Measurements from ENCODE around the gene TC2N. TPM values are rescaled to one million over a fixed set of nuclear protein-coding genes. Genes with fewer than 3 reads are reported as not detected.
"Not testable (repeated sequence)": the region's sequence is repeated elsewhere in the genome, so short reads cannot be mapped to it uniquely, and the experiment has no call there.

TC2N gene
- total RNA-seq, 1 donor = 1.3 TPM

- TF ChIP-seq CTCF (IDR thresholded peaks at IDR 0.05; ENCODE audit: insufficient read depth, low read depth, low read length) = no peak
- H3K4me3 ChIP-seq (ENCODE audit: low read depth, low read length) = no peak overlapping the region
- DNase-seq (ENCODE audit: low read depth) = no peak
Observed at GRCh38 chr14:91904483-91904882, 37.1 kb upstream of the TC2N start.

GRCh38 chr14:91903070-91903469 lies 35.7 kb upstream of the TC2N start:
- no peak overlapping the region for H3K4me3 ChIP-seq (ENCODE audit: low read depth, low read length)
- DNase-seq (ENCODE audit: low read depth) = no peak

GRCh38 chr14:91902336-91902735 lies 35.0 kb upstream of the TC2N start:
- H3K4me3 ChIP-seq (ENCODE audit: low read depth, low read length) = no peak overlapping the region
- DNase-seq (ENCODE audit: low read depth) = no peak
- no peak for TF ChIP-seq CTCF (IDR thresholded peaks at IDR 0.05; ENCODE audit: insufficient read depth, low read depth, low read length)

More at GRCh38 chr14:91903070-91903469, 35.7 kb upstream of the TC2N start:
- TF ChIP-seq CTCF (IDR thresholded peaks at IDR 0.05; ENCODE audit: insufficient read depth, low read depth, low read length) = no peak

- TF ChIP-seq CTCF (IDR thresholded peaks at IDR 0.05; ENCODE audit: insufficient read depth, low read depth, low read length) = no peak
- DNase-seq (ENCODE audit: low read depth) = peak; percentile 73
- H3K4me3 ChIP-seq (ENCODE audit: low read depth, low read length) = no peak overlapping the region
Observed at GRCh38 chr14:91901449-91902226, 34.3 kb upstream of the TC2N start.

- DNase-seq (ENCODE audit: low read depth) = peak; percentile 15
- TF ChIP-seq CTCF (IDR thresholded peaks at IDR 0.05; ENCODE audit: insufficient read depth, low read depth, low read length) = no peak
- no peak overlapping the region for H3K4me3 ChIP-seq (ENCODE audit: low read depth, low read length)
Observed at GRCh38 chr14:91899806-91900205, 32.5 kb upstream of the TC2N start.

GRCh38 chr14:91899213-91899612 lies 31.9 kb upstream of the TC2N start:
- DNase-seq (ENCODE audit: low read depth) = no peak
- no peak overlapping the region for H3K4me3 ChIP-seq (ENCODE audit: low read depth, low read length)
- TF ChIP-seq CTCF (IDR thresholded peaks at IDR 0.05; ENCODE audit: insufficient read depth, low read depth, low read length) = no peak

GRCh38 chr14:91898372-91898771 lies 31.0 kb upstream of the TC2N start:
- TF ChIP-seq CTCF (IDR thresholded peaks at IDR 0.05; ENCODE audit: insufficient read depth, low read depth, low read length) = no peak
- H3K4me3 ChIP-seq (ENCODE audit: low read depth, low read length) = no peak overlapping the region
- DNase-seq (ENCODE audit: low read depth) = no peak

- not testable (repeated sequence) for H3K4me3 ChIP-seq (ENCODE audit: low read depth, low read length); DNase-seq (ENCODE audit: low read depth)
Observed at GRCh38 chr14:91897716-91898115, 30.4 kb upstream of the TC2N start.

All from fibroblast of villous mesenchyme (primary cell).